ENCODE measurements around the gene PTOV1.

GRCh38 chr19:49873834-49874233 lies 22.9 kb downstream of the PTOV1 start:
- no peak for TF ChIP-seq CTCF (IDR thresholded peaks at IDR 0.05)
- no peak for TF ChIP-seq POLR2A (IDR thresholded peaks at IDR 0.05)
- no peak for TF ChIP-seq POLR2AphosphoS5 (IDR thresholded peaks at IDR 0.05)
- no peak for TF ChIP-seq EP300 (IDR thresholded peaks at IDR 0.05; ENCODE audit: low read depth)

Data from transverse colon (tissue), 4 donors.